Measurements from ENCODE around the gene ASCC3.

Gene ASCC3

DNA sequence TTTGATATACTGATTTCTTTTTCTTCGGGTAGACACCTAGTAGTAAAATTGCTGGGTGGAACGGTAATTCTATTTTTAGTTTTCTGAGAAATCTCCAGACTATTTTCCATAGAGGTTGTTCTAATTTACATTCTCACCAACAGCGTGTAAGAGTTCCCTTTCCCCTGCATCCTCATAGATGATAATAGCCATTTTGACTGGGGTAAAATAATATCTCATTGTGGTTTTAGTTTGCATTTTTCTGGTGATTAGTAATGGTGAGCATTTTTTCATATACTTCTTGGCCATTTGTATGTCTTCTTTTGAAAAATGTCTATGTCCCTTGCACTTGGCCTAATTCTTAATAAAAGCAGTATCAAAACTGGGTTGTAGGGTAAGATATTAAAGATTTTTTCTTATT is 267.5 kb downstream of the ASCC3 start:
- TF ChIP-seq, protein P1, sequence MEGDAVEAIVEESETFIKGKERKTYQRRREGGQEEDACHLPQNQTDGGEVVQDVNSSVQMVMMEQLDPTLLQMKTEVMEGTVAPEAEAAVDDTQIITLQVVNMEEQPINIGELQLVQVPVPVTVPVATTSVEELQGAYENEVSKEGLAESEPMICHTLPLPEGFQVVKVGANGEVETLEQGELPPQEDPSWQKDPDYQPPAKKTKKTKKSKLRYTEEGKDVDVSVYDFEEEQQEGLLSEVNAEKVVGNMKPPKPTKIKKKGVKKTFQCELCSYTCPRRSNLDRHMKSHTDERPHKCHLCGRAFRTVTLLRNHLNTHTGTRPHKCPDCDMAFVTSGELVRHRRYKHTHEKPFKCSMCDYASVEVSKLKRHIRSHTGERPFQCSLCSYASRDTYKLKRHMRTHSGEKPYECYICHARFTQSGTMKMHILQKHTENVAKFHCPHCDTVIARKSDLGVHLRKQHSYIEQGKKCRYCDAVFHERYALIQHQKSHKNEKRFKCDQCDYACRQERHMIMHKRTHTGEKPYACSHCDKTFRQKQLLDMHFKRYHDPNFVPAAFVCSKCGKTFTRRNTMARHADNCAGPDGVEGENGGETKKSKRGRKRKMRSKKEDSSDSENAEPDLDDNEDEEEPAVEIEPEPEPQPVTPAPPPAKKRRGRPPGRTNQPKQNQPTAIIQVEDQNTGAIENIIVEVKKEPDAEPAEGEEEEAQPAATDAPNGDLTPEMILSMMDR (IDR thresholded peaks at IDR 0.05; ENCODE audit: extremely low read depth, insufficient read depth, missing control alignments) = no peak
- in situ Hi-C loops (cut with MboI; ENCODE audit: low pct_unique_long_range_greater_than_20kb, low sequenced_read_pairs, unreplicated experiment) = no loop called here
- DNase-seq (ENCODE audit: low spot score) = no peak

DNA sequence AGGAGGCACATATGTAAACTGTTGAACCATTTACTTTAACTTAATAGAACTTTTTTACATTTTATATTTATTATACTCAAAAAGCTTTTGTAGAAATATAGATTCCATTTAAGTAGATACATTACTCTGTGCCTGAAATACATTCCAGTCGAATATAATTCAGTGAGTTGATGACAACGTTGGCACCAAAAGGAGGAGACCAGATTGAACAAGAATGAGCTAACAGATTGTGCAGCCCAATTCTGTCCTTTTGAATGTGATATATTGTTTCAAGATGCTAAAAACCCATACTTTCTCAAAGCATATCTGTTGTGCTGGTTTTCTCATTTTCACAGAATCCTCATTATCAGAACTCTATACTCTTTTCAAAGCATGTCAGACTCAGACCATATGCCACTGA is 269.0 kb downstream of the ASCC3 start:
- no peak for DNase-seq (ENCODE audit: low spot score)
- in situ Hi-C loops (cut with MboI; ENCODE audit: low pct_unique_long_range_greater_than_20kb, low sequenced_read_pairs, unreplicated experiment) = no loop called here
- TF ChIP-seq, protein P1 (IDR thresholded peaks at IDR 0.05; ENCODE audit: extremely low read depth, insufficient read depth, missing control alignments) = no peak

DNA sequence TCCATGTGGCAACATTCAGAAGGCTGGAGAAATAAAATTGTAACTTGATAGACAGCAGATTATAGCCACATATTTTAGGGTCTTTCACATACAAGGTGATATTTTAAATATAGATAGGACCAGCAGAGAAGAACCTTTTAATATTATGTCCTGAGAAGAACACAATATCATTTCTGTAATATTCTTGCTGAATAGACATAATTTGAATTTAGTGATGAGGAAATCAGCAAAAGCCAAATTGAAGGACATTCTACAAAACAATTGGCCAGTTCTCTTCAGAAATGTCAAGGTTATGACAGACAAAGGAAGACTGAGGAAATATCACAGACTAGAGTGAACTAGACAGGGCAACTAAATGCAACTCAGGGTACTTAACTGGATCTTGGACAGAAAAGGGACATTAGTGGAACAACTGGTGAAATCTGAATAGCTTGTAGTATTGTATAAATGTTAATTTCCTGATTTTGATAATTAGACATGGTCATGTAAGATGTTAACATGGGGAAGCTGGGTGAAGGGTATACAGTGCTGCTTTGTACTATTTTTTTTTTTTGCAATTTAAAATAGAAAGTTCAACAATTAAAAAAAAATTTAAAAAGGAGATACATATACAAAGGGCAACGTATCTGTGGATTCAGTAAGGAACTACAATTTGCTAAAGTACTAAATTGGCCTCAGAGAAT is 281.9 kb downstream of the ASCC3 start:
- in situ Hi-C loops (cut with MboI; ENCODE audit: low pct_unique_long_range_greater_than_20kb, low sequenced_read_pairs, unreplicated experiment) = no loop called here
- no peak for DNase-seq (ENCODE audit: low spot score)
- TF ChIP-seq, protein P1 (IDR thresholded peaks at IDR 0.05; ENCODE audit: extremely low read depth, insufficient read depth, missing control alignments) = no peak

DNA sequence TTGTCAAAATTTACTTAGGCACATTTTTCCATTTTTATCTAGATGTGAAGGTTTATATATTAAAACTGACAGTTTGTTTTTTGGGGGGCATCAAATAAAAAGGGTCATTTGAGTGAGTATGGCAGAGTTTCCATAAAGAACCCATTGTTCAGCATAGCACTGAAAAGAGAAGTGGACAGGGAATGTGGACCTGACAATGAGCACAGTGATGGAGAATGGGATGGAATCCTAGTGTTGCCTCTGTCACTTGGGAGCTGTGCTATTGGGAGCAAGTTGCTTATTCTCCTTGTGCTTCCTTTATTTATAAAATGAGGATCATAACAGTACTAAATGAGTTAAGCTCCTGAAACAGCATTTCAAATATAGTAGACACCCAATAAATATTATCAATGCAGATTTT is 285.7 kb downstream of the ASCC3 start:
- TF ChIP-seq, protein P1 (IDR thresholded peaks at IDR 0.05; ENCODE audit: extremely low read depth, insufficient read depth, missing control alignments) = no peak
- in situ Hi-C loops (cut with MboI; ENCODE audit: low pct_unique_long_range_greater_than_20kb, low sequenced_read_pairs, unreplicated experiment) = no loop called here
- no peak for DNase-seq (ENCODE audit: low spot score)

DNA sequence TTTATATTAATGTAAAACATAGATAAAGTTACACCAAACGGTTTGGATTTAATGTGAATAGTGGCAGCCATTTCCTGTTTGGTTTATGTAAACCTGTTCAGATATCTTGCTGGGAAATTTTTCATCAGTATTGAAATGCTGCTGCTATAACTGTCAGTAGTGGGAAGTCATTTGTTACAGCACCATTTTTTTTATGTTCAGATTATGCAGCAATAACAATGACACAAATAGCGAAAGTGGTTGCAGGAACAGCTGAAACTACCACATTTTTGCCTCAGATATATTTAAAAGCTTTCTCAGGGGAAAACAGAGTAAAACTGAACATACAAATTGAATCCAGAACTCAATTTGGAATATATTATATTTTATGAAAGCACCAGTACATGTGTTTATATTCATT is 287.6 kb downstream of the ASCC3 start:
- in situ Hi-C loops (cut with MboI; ENCODE audit: low pct_unique_long_range_greater_than_20kb, low sequenced_read_pairs, unreplicated experiment) = no loop called here
- TF ChIP-seq, protein P1 (IDR thresholded peaks at IDR 0.05; ENCODE audit: extremely low read depth, insufficient read depth, missing control alignments) = no peak
- no peak for DNase-seq (ENCODE audit: low spot score)

DNA sequence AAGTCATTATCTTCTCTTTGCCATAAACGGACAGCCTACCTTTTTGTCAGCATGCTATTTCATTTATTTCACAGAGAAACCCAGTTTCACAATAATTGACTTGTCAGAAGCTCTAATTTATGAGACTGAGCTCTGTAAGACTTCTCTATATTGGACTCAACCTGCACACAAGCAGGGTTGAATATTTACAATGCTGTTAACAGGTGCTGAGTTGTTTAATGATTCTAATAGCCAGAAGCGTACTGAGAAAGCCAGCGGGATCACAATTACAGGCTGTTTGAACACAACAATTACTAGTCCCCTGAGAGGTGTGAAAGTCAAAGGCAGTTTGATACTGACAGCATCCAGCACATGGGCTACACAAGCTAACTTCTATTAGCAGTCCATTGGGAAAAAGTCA is 288.2 kb downstream of the ASCC3 start:
- in situ Hi-C loops (cut with MboI; ENCODE audit: low pct_unique_long_range_greater_than_20kb, low sequenced_read_pairs, unreplicated experiment) = no loop called here
- DNase-seq (ENCODE audit: low spot score) = no peak
- TF ChIP-seq, protein P1 (IDR thresholded peaks at IDR 0.05; ENCODE audit: extremely low read depth, insufficient read depth, missing control alignments) = no peak

Measured in GM13977 (cell line).